Testis (tissue), 3 donors: ENCODE measurements around the gene GGA1. TPM values are rescaled to one million over a fixed set of nuclear protein-coding genes. Genes with fewer than 3 reads are reported as not detected.

Experiments
- DNase-seq: peaks from one replicate; pipeline ENCODE4 v3.0.0-alpha.2; 2019
- H3K27ac ChIP-seq, 2 donors: fragments of 200-600 bp; sonication (generic); one replicate each; pipeline ENCODE4 v1.5.1; 2019
- H3K27me3 ChIP-seq: fragments of 200-600 bp; sonication (generic); one replicate; pipeline ENCODE4 v1.5.1; 2019
- H3K36me3 ChIP-seq: fragments of 200-600 bp; sonication (generic); one replicate; pipeline ENCODE4 v1.5.1; 2017; ENCODE audit warnings: low read depth; ENCODE audit errors: missing control alignments
- H3K4me1 ChIP-seq: fragments of 200-600 bp; sonication (generic); one replicate; pipeline ENCODE4 v1.5.1; 2019
- H3K4me3 ChIP-seq, 2 donors: fragments of 200-600 bp; sonication (generic); one replicate each; pipeline ENCODE4 v1.5.1; 2017 to 2019
- H3K9me3 ChIP-seq: fragments of 200-600 bp; sonication (generic); one replicate; pipeline ENCODE4 v1.5.1; 2017
- CTCF ChIP-seq, 3 experiments: fragments of 450-650 bp in 2 of 3; fragments of 200-600 bp in 1 of 3; sonication (generic) in 1 of 3; IDR thresholded peaks; one replicate each; pipeline ENCODE4 v1.5.1; 2016 to 2019; ENCODE audit warnings: antibody characterized with exemption in 3 of 3, mild to moderate bottlenecking in 2 of 3, moderate library complexity in 1 of 3
- POLR2A ChIP-seq: fragments of 450-650 bp; IDR thresholded peaks from one replicate; pipeline ENCODE4 v1.6.1; 2017; ENCODE audit warnings: antibody characterized with exemption, mild to moderate bottlenecking, moderate library complexity
- WGBS, 2 donors: methylation state at CpG; one replicate each; pipeline ENCODE4 v1.1.5; 2018; 5-methylcytosine and 5-hydroxymethylcytosine counted together
- intact Hi-C: fragments of 100-400 bp; cut with DNase I; formaldehyde crosslinking; loops from one replicate; pipeline ENCODE4 v1.15.1; 2023; ENCODE audit warnings: low total_unique reads
- polyA plus RNA-seq: library from polyadenylated mRNA; stranded (reverse); fragments of 350-450 nt; fragmentation: Illumina TruSeq; extraction: RNeasy Lipid Tissue Mini Kit (QIAGEN cat#74804); gene quantifications from one replicate; pipeline ENCODE4 v1.2.3, GENCODE V29; 2014; ENCODE audit warnings: low read depth, low replicate concordance; ENCODE audit not compliant: insufficient read depth
- small RNA-seq, 2 donors: library from RNA; depleted of rRNA; stranded (forward); fragments of <200 nt; gene quantifications; one replicate each; pipeline ENCODE3, GENCODE V24; 2016
- total RNA-seq, 2 donors: library from RNA; depleted of rRNA; stranded (reverse); fragments of >200 nt; gene quantifications; one replicate each; pipeline ENCODE4 v1.2.3, GENCODE V29; 2016

The GGA1 gene
- total and polyA plus RNA-seq, 3 donors from 2014 or later: 274 to 359 (median 354) TPM

- H3K9me3 ChIP-seq: no peaks in the 10 kb centered on the region
- intact Hi-C loops: no loop called here
- no peak overlapping the region for H3K4me3 ChIP-seq
- no peak for DNase-seq
- WGBS, 2 donors: 63 to 75% methylated on average over 7 of the region's 7 CpGs
- no peaks in the 10 kb centered on the region for H3K36me3 ChIP-seq
- H3K27ac ChIP-seq: no peak overlapping the region
- H3K27me3 ChIP-seq: no peaks in the 10 kb centered on the region
- TF ChIP-seq CTCF (IDR thresholded peaks at IDR 0.05): no peak
- TF ChIP-seq POLR2A: no peak
- H3K4me1 ChIP-seq: peaks cover 25% of the 10 kb centered on the region
Measured at GRCh38 chr22:37680191-37680851, 71.7 kb downstream of the GGA1 start.

- H3K27me3 ChIP-seq: no peaks in the 10 kb centered on the region
- no peak overlapping the region for H3K27ac ChIP-seq
- no peaks in the 10 kb centered on the region for H3K36me3 ChIP-seq
- intact Hi-C loops: no loop called here
- H3K9me3 ChIP-seq: no peaks in the 10 kb centered on the region
- H3K4me3 ChIP-seq: no peak overlapping the region
- DNase-seq: no peak
- 67 to 72% methylated on average over 1 to 2 of the region's 2 CpGs for WGBS, 2 donors
- peaks cover 25% of the 10 kb centered on the region for H3K4me1 ChIP-seq
- no peak for TF ChIP-seq CTCF (IDR thresholded peaks at IDR 0.05)
- TF ChIP-seq POLR2A: no peak
Measured at GRCh38 chr22:37681001-37681424, 72.4 kb downstream of the GGA1 start.

GRCh38 chr22:37681556-37682049 lies 73.0 kb downstream of the GGA1 start:
- Histone ChIP-seq H3K27me3 (no peaks in the 10 kb centered on the region), H3K4me3 (no peak overlapping the region), H3K4me1 (peaks cover 25% of the 10 kb centered on the region), H3K9me3 (no peaks in the 10 kb centered on the region), H3K36me3 (no peaks in the 10 kb centered on the region), H3K27ac (no peak overlapping the region)
- intact Hi-C loops: no loop called here
- TF ChIP-seq CTCF (IDR thresholded peaks at IDR 0.05) (peak; percentile 72 to 80 (median 78)), POLR2A (no peak)
- WGBS, 2 donors: 22 to 65% methylated on average over 2 to 6 of the region's 6 CpGs
- DNase-seq: peak; percentile 80

Small RNAs within 50 kb of the gene (small RNA-seq; reads per million reads assigned to genes)
- gene RF00017 (0 reads per million in 2 donors), gene RN7SL385P (0 reads per million in 2 donors)

Other genes with a start within 250 kb of the GGA1 start
- gene ELFN2, start 181.4 kb upstream of the GGA1 start, total RNA-seq: 1 to 10 TPM; 5.3 to 5.7 TPM
- gene ELFN2, start 181.4 kb upstream of the GGA1 start, polyA plus RNA-seq: 4.8 TPM
- gene MFNG, start 122.5 kb upstream of the GGA1 start, total RNA-seq: 1 to 10 TPM; 8.1 to 8.2 TPM
- 7.5 TPM for gene MFNG, start 122.5 kb upstream of the GGA1 start, polyA plus RNA-seq
- gene CARD10, start 89.4 kb upstream of the GGA1 start, total RNA-seq: 100 to 1,000 TPM in 1 of 2 donors, 10 to 100 TPM in 1; 89.8 to 113 TPM
- 42.6 TPM for gene CARD10, start 89.4 kb upstream of the GGA1 start, polyA plus RNA-seq
- gene CDC42EP1, start 48.4 kb upstream of the GGA1 start, total RNA-seq: 10 to 100 TPM; 73.9 to 87.4 TPM
- 49.0 TPM for gene CDC42EP1, start 48.4 kb upstream of the GGA1 start, polyA plus RNA-seq
- gene LGALS2, start 28.7 kb upstream of the GGA1 start, total RNA-seq: not detected
- gene LGALS2, start 28.7 kb upstream of the GGA1 start, polyA plus RNA-seq: 8.1 TPM
- gene SH3BP1, start 30.8 kb downstream of the GGA1 start, total RNA-seq: 10 to 100 TPM; 15.7 to 23.6 TPM
- 11.9 TPM for gene SH3BP1, start 30.8 kb downstream of the GGA1 start, polyA plus RNA-seq
- gene PDXP, start 49.9 kb downstream of the GGA1 start, total RNA-seq: 100 to 1,000 TPM in 1 of 2 donors, 10 to 100 TPM in 1; 95.7 to 117 TPM
- gene PDXP, start 49.9 kb downstream of the GGA1 start, polyA plus RNA-seq: 51.9 TPM
- gene LGALS1, start 66.8 kb downstream of the GGA1 start, total RNA-seq: 100 to 1,000 TPM; 466 to 960 TPM
- 681 TPM for gene LGALS1, start 66.8 kb downstream of the GGA1 start, polyA plus RNA-seq
- 10 to 100 TPM; 46.6 to 51.2 TPM for gene NOL12, start 77.5 kb downstream of the GGA1 start, total RNA-seq
- gene NOL12, start 77.5 kb downstream of the GGA1 start, polyA plus RNA-seq: 76.2 TPM
- 10 to 100 TPM; 74.0 to 80.2 TPM for gene TRIOBP, start 88.2 kb downstream of the GGA1 start, total RNA-seq
- 52.9 TPM for gene TRIOBP, start 88.2 kb downstream of the GGA1 start, polyA plus RNA-seq
- gene GCAT, start 199.1 kb downstream of the GGA1 start, total RNA-seq: 10 to 100 TPM; 36.7 to 40.6 TPM
- gene GCAT, start 199.1 kb downstream of the GGA1 start, polyA plus RNA-seq: 21.4 TPM
- 1 to 10 TPM in 1 of 2 donors, under 1 TPM in 1; 0.81 to 4.8 TPM for gene GALR3, start 214.5 kb downstream of the GGA1 start, total RNA-seq
- not detected for gene GALR3, start 214.5 kb downstream of the GGA1 start, polyA plus RNA-seq
- gene ANKRD54, start 235.5 kb downstream of the GGA1 start, total RNA-seq: 100 to 1,000 TPM; 117 to 138 TPM
- 61.5 TPM for gene ANKRD54, start 235.5 kb downstream of the GGA1 start, polyA plus RNA-seq
- 100 to 1,000 TPM; 185 to 316 TPM for gene EIF3L, start 240.6 kb downstream of the GGA1 start, total RNA-seq
- gene EIF3L, start 240.6 kb downstream of the GGA1 start, polyA plus RNA-seq: 295 TPM